Measurements from ENCODE around the gene KNOP1.

- TF ChIP-seq CTCF (conservative IDR thresholded peaks at IDR 0.05; ENCODE audit: low read depth, low read length) (no peak), EZH2 (IDR thresholded peaks at IDR 0.05; ENCODE audit: borderline replicate concordance, low read depth, low read length, poor library complexity, severe bottlenecking) (no peak)
Observed at GRCh38 chr16:19710191-19710908, 7.7 kb downstream of the KNOP1 start.

Measured in A673 (cell line).